Gastroesophageal sphincter (tissue), 3 donors: Measurements from ENCODE around the gene CHD5.

Experiments used
- EP300 ChIP-seq: sonication (generic); formaldehyde crosslinking; IDR thresholded peaks from one replicate; pipeline ENCODE4 v1.6.1; 2017; ENCODE audit warnings: antibody characterized with exemption, mild to moderate bottlenecking
- POLR2A ChIP-seq, 2 donors: fragments of 450-650 bp; IDR thresholded peaks; one replicate each; pipeline ENCODE4 v1.6.1; 2017; ENCODE audit warnings: antibody characterized with exemption in 2 of 2, mild to moderate bottlenecking in 2 of 2, moderate library complexity in 1 of 2
- POLR2AphosphoS5 ChIP-seq: sonication (generic); formaldehyde crosslinking; IDR thresholded peaks from one replicate; pipeline ENCODE4 v1.6.1; 2017; ENCODE audit warnings: antibody characterized with exemption
- TF ChIP-seq, protein P1 (sequence below), 4 experiments: fragments of 200-600 bp in 2 of 4; fragments of 450-650 bp in 2 of 4; sonication (generic) in 1 of 4; IDR thresholded peaks; one replicate each; pipeline ENCODE4 v1.5.1; 2017 to 2019; ENCODE audit warnings: antibody characterized with exemption in 4 of 4, mild to moderate bottlenecking in 2 of 4, moderate library complexity in 2 of 4

DNA sequence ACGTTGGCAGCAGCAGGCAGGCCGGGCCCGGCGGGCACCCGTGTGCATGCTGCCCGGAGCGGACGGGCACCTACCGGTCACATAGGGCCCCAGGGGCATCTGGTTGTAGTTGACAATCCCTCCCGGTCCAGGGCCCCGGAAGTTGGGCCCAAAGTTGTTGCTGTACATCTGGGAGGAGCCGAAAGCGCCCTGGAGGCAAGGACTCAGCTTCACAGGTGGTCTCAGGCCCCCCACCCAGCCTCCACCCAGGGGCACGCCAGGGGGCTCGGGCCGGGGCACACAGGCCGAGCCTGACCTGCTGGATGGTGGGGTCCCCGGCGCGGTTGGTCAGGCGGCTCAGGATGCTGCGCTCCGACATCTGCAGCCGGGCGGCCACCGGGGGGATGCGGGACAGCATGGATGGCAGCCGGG lies 73.8 kb downstream of the CHD5 start:
- TF ChIP-seq, protein P1, sequence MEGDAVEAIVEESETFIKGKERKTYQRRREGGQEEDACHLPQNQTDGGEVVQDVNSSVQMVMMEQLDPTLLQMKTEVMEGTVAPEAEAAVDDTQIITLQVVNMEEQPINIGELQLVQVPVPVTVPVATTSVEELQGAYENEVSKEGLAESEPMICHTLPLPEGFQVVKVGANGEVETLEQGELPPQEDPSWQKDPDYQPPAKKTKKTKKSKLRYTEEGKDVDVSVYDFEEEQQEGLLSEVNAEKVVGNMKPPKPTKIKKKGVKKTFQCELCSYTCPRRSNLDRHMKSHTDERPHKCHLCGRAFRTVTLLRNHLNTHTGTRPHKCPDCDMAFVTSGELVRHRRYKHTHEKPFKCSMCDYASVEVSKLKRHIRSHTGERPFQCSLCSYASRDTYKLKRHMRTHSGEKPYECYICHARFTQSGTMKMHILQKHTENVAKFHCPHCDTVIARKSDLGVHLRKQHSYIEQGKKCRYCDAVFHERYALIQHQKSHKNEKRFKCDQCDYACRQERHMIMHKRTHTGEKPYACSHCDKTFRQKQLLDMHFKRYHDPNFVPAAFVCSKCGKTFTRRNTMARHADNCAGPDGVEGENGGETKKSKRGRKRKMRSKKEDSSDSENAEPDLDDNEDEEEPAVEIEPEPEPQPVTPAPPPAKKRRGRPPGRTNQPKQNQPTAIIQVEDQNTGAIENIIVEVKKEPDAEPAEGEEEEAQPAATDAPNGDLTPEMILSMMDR (IDR thresholded peaks at IDR 0.05) = no peak
- TF ChIP-seq POLR2A (IDR thresholded peaks at IDR 0.05) = no peak
- no peak for TF ChIP-seq POLR2AphosphoS5
- no peak for TF ChIP-seq EP300
